Astrocyte of the hippocampus (primary cell): ENCODE measurements around the gene ABCB4.

Source experiments
- DNase-seq: peaks from one replicate; pipeline ENCODE4 v3.0.0; 2011; ENCODE audit warnings: low read depth, low spot score

ABCB4 gene

GRCh38 chr7:87475359-87476178 lies at the start of gene ABCB4:
ABCB4 (minus strand) TSS chr7:87475680; CDS start chr7:87475465, 215 bp downstream.
- DNase-seq: peak; percentile 54

DNA sequence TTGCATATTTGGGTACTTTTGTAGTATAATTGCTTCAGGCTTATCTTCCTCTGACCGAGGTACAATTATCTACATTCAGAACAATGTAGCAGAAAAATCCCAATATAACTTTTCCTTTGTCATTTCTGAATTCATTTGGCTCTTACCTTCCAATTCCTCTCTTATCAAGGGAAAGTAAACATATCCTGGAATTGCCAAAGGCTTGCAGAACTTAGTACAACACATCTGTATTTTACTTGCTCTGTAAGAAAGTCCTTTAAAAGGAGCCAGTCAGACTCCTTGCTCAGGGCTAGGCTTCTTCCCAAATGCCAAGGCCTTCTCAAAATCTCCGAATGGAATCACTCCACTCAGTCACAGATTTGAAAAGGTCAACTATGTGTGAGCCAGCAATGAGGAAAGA lies 43.3 kb upstream of the ABCB4 start:
- DNase-seq: peak; percentile 10

- DNase-seq: no peak
Observed at GRCh38 chr7:87517891-87518290, 42.4 kb upstream of the ABCB4 start.

DNA sequence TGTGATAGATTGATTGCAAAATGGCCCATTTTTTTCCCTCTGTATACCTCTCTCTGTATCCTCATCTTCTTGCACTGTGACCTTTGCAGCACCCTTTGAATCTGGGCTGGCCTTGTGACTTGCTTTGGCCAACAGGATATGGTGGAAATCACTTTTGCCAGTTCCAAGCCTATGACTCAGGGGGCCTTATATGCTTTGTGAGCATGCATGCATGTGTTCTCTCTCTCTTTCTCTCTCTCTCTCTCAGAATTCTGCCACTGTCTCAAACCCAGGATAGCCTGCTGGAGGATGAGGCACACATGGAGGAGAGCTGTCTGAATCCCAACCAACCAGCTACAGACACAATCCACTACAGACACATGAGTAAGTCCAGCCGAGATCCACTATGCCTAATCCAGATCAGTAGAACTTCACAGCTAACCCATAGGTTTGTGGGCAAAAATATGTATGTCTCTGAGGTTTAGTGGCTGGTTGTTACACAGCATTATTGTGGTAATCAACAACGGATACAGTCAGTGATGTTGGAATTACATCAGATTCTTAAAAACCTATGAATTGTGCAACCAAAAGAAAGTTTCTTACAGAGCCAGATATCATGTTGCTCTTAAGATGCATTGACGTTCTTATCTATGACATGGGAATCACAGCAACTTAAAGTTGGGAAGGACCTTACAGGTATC lies 41.8 kb upstream of the ABCB4 start:
- DNase-seq: peak; percentile 14

- peak; percentile 41 for DNase-seq
Observed at GRCh38 chr7:87513735-87514335, 38.4 kb upstream of the ABCB4 start.

DNA sequence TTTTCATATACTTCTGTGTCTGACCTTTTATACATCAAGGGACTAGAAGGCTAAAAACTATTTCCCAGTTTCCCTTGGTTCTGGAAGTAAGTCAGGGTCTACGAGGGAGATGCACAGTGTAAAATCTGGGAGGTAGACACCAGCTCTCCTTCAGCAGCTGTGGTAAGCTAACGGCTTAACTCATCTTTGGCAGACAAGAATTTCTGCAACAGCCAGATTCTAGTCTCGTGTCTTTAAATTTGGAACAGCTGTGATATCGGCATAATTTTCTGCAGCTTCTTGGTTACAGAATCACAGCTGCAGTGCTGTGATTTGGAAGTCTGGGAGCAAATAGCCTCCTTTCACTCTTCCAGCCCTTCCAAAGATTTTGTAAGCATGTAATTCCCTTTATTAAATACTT lies 37.4 kb upstream of the ABCB4 start:
- DNase-seq: no peak

DNA sequence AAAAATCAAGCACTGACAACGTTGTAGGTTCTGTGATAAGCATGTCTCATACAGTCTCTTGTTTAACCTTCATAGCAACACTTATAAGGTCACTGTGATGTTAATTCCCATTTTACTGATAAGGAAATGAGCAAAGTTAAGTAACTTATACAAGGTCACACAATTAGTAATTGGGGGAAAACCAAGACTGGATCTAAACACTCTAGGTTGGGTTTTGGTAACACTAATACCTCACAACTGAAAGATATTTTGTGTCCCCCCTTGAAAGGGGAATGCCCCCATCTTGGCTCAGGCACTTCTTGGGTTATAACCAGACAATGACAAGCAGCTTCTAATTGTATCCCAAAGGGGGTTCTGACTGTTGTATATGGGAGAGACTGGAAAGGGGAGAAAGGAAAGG lies 36.0 kb upstream of the ABCB4 start:
- no peak for DNase-seq

DNA sequence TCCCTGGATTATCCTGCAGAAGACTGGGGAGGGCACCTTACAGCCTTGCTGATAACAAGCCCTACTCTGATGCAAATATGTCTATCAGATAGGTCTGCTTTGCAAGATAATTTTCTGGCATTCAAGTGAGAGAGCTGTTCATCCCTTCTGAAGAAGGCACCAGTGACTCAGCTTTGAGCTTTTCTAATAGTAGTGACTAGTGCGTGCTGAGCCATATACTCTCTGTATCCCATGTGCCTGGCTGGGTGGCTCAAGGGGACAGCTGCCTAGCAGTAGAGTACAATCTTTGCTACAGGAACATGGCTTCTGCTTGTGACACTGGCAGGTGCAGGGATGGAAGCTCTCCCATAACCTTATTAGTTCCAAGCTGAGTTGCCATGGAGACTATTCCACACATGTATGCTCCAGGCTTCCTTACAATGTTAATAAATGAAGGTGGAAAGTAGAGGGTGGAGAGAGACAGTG lies 35.0 kb upstream of the ABCB4 start:
- DNase-seq: no peak

DNA sequence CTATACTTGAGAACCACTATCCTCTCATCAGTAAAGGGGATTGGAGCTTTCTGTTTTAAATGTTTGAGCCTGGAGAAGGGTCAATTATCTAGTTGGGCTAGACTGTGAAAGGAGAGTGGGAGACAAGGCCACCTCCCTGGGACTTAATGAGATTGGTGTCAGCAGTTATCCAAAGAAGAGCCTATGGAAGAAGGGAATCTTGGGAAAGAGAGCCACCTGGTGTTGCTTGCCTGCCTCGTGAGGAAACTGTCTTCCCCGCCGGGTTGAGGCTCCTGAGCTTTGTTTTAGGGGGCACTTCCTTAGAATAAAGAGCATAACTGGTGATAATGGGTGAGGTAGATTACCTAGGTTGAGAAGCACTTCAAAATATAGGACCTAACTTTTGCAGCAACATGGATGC lies 32.0 kb upstream of the ABCB4 start:
- no peak for DNase-seq

GRCh38 chr7:87506246-87507180 lies 31.0 kb upstream of the ABCB4 start:
- DNase-seq: peak; percentile 47

- DNase-seq: no peak
Observed at GRCh38 chr7:87505557-87506245, 30.2 kb upstream of the ABCB4 start.

- DNase-seq: no peak
Observed at GRCh38 chr7:87505122-87505521, 29.6 kb upstream of the ABCB4 start.

GRCh38 chr7:87499494-87499893 lies 24.0 kb upstream of the ABCB4 start:
- no peak for DNase-seq

DNA sequence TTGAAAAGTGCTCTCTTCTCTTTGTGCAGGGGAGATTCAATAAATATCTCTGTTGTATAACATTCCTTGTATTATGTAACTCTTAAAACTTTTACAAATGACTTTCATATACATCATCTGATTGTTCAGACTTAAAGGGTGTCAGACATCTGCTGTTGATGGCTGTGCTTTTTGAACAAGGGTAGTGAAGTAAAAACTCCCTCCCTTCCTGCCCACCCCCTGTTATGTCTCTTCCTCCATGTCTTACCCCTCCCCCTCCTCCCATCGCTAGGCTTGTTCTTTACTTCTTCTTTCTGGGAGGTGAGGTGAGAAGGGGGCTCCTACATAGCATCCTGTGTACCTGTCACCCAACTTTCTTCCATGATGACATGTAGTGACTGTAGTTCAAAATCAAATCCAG lies 23.4 kb upstream of the ABCB4 start:
- DNase-seq: no peak

GRCh38 chr7:87497482-87497881 lies 22.0 kb upstream of the ABCB4 start:
- no peak for DNase-seq

- DNase-seq: no peak
Observed at GRCh38 chr7:87495366-87495765, 19.9 kb upstream of the ABCB4 start.

- DNase-seq: no peak
Observed at GRCh38 chr7:87494454-87494853, 19.0 kb upstream of the ABCB4 start.

DNA sequence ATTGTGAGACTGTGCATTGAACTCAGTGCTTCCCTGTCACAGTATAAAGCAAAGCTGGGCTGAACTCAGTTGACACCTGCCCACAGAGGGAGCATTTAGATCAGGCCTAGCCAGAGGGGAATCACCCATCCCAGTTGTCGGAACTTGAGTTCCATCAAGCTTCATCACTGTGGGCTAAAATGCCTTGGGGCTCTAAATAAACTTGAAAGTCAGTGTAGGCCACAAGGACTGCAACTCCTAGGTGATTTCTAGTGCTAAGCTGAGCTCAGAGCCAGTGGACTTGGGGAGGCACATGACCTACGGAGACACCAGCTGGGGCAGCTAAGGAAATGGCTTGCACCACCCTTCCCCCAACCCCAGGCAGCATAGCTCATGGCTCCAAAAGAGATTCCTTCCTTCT lies 7.7 kb upstream of the ABCB4 start:
- DNase-seq: no peak

DNA sequence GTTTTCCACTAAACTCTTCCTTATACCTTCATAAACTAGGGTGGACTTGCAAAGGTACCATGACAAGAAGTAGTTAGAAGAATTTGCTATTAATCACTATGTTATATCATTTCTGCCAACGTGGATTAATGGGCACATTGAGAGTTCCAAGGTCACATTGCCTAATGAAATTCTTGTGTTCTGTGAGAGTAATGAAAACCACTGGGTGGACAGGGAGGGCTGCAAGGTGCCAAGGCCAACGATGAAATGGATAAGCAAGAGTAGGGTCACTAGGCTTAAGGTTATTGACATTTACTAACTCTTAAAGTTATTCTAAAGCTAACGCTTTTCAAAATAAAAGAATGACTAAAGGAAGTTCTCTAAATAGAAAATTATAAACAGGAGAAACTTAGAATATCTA lies 6.6 kb upstream of the ABCB4 start:
- no peak for DNase-seq

DNA sequence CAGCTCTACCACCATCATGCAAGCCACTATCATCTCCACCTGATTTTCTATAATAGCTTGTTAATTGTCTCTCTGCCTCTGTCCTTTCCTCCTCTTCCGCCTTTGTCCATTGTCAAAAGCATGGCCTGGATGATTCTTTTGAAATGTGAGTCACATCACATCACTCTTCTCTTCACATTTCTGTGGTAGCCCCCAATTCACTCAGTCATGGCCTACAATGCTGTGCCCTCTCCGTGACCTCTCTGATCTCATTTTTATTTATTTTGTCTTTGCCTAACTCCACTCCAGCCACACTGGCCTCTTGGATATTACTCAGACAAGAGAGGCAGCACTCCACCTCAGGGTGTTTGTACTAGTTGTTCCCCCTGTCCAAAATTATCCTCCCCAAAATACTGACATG lies 4.9 kb upstream of the ABCB4 start:
- DNase-seq: peak; percentile 73

DNA sequence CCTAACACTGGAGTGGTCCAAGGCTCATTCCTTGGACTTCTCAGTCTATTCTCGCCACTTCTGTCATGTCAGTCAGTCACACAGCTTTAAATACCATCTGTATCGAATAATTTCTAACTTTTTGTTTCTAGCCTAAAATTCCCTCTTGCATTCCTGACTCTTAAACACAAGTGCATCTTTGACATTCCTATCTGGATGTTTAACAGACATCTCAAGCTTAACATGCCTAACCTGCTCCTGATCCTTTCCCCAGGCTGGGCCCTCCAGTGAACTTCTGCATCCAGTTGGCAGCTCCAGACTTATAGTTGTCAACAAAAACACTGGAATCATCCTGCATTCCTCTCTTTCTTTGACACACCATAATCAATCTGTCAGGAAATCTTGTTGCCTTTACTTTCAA lies 4.5 kb upstream of the ABCB4 start:
- peak; percentile 50 for DNase-seq
